ENCODE data around the gene GDPD4.

GRCh38 chr11:77300695-77301094 lies 791 bp downstream of the GDPD4 start:
- TF ChIP-seq, protein P1, sequence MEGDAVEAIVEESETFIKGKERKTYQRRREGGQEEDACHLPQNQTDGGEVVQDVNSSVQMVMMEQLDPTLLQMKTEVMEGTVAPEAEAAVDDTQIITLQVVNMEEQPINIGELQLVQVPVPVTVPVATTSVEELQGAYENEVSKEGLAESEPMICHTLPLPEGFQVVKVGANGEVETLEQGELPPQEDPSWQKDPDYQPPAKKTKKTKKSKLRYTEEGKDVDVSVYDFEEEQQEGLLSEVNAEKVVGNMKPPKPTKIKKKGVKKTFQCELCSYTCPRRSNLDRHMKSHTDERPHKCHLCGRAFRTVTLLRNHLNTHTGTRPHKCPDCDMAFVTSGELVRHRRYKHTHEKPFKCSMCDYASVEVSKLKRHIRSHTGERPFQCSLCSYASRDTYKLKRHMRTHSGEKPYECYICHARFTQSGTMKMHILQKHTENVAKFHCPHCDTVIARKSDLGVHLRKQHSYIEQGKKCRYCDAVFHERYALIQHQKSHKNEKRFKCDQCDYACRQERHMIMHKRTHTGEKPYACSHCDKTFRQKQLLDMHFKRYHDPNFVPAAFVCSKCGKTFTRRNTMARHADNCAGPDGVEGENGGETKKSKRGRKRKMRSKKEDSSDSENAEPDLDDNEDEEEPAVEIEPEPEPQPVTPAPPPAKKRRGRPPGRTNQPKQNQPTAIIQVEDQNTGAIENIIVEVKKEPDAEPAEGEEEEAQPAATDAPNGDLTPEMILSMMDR (conservative IDR thresholded peaks at IDR 0.05), result no peak
- TF ChIP-seq ZFX (IDR thresholded peaks at IDR 0.05), result no peak
